OCI-LY1 (cell line): Measurements from ENCODE around the gene ASB13.

Source experiments
- EZH2 ChIP-seq: fragments of 200-600 bp; sonication (generic), shearing (Covaris generic); IDR thresholded peaks from 2 replicates; pipeline ENCODE4 v1.8.0; 2017; ENCODE audit warnings: borderline replicate concordance, mixed run types, mild to moderate bottlenecking, antibody characterized with exemption, low read length, moderate library complexity, mixed read lengths
- TF ChIP-seq, protein P1 (sequence below): fragments of 200-600 bp; sonication (generic), shearing (Covaris generic); IDR thresholded peaks from 2 replicates; pipeline ENCODE4 v1.5.1; 2017; ENCODE audit warnings: mild to moderate bottlenecking, antibody characterized with exemption, low read length, moderate library complexity, mixed read lengths

GRCh38 chr10:5620223-5620721 lies 46.1 kb downstream of the ASB13 start:
- TF ChIP-seq, protein P1, sequence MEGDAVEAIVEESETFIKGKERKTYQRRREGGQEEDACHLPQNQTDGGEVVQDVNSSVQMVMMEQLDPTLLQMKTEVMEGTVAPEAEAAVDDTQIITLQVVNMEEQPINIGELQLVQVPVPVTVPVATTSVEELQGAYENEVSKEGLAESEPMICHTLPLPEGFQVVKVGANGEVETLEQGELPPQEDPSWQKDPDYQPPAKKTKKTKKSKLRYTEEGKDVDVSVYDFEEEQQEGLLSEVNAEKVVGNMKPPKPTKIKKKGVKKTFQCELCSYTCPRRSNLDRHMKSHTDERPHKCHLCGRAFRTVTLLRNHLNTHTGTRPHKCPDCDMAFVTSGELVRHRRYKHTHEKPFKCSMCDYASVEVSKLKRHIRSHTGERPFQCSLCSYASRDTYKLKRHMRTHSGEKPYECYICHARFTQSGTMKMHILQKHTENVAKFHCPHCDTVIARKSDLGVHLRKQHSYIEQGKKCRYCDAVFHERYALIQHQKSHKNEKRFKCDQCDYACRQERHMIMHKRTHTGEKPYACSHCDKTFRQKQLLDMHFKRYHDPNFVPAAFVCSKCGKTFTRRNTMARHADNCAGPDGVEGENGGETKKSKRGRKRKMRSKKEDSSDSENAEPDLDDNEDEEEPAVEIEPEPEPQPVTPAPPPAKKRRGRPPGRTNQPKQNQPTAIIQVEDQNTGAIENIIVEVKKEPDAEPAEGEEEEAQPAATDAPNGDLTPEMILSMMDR = no peak
- no peak for TF ChIP-seq EZH2
